MM.1S (cell line): Measurements from ENCODE around the gene ADAMTS19.

Experiments
- DNase-seq: peaks from one replicate; pipeline ENCODE4 v3.0.0-alpha.2; 2015
- H2AFZ ChIP-seq: fragments of 300-600 bp; sonication (generic); 2 replicates; pipeline ENCODE4 v1.6.0; 2016; ENCODE audit warnings: antibody characterized with exemption, low read length
- H3F3A ChIP-seq: fragments of 300-600 bp; sonication (generic); 2 replicates; pipeline ENCODE4 v1.6.1; 2016; ENCODE audit warnings: mild to moderate bottlenecking, antibody characterized with exemption, low read length, moderate library complexity, mixed read lengths; ENCODE audit not compliant: insufficient read depth
- H3K27ac ChIP-seq: fragments of 300-600 bp; sonication (generic); 2 replicates; pipeline ENCODE4 v1.5.1; 2016; ENCODE audit warnings: mild to moderate bottlenecking, low read length
- H3K27me3 ChIP-seq: fragments of 300-600 bp; sonication (generic); replicated peaks from 2 replicates; pipeline ENCODE4 v1.6.0; 2016; ENCODE audit warnings: low read length; ENCODE audit not compliant: insufficient read depth
- H3K36me3 ChIP-seq: fragments of 300-600 bp; sonication (generic); replicated peaks from 2 replicates; pipeline ENCODE4 v1.6.1; 2016; ENCODE audit warnings: mild to moderate bottlenecking, low read length, mixed read lengths; ENCODE audit not compliant: insufficient read depth
- H3K4me1 ChIP-seq: fragments of 300-600 bp; sonication (generic); 2 replicates; pipeline ENCODE4 v1.6.1; 2016; ENCODE audit warnings: low read length, mixed read lengths
- H3K4me2 ChIP-seq: fragments of 300-600 bp; sonication (generic); 2 replicates; pipeline ENCODE4 v1.6.0; 2016; ENCODE audit warnings: low read depth, low read length
- H3K4me3 ChIP-seq: fragments of 300-600 bp; sonication (generic); 2 replicates; pipeline ENCODE4 v1.5.1; 2016; ENCODE audit warnings: low read length, mixed read lengths
- H3K79me2 ChIP-seq: fragments of 300-600 bp; sonication (generic); 2 replicates; pipeline ENCODE4 v1.6.1; 2016; ENCODE audit warnings: mixed run types, low read length, mixed read lengths
- H3K9ac ChIP-seq: fragments of 300-600 bp; sonication (generic); 2 replicates; pipeline ENCODE4 v1.6.1; 2016; ENCODE audit warnings: low read length, mixed read lengths
- H3K9me2 ChIP-seq: fragments of 300-600 bp; sonication (generic); replicated peaks from 2 replicates; pipeline ENCODE4 v1.6.1; 2016; ENCODE audit warnings: mild to moderate bottlenecking, low read length, mixed read lengths; ENCODE audit not compliant: insufficient read depth
- H3K9me3 ChIP-seq: fragments of 300-600 bp; sonication (generic); replicated peaks from 2 replicates; pipeline ENCODE4 v1.6.1; 2016; ENCODE audit warnings: mild to moderate bottlenecking, low read length, mixed read lengths; ENCODE audit not compliant: insufficient read depth
- H4K20me1 ChIP-seq: fragments of 300-600 bp; sonication (generic); 2 replicates; pipeline ENCODE4 v1.6.1; 2016; ENCODE audit warnings: mild to moderate bottlenecking, low read length, moderate library complexity, mixed read lengths; ENCODE audit not compliant: insufficient read depth
- CTCF ChIP-seq: fragments of 300-600 bp; sonication (generic); IDR thresholded peaks from 2 replicates; pipeline ENCODE4 v1.5.1; 2016; ENCODE audit warnings: antibody characterized with exemption, low read length, mixed read lengths
- EZH2 ChIP-seq: fragments of 300-600 bp; sonication (generic); optimal IDR thresholded peaks from 2 replicates; pipeline ENCODE3; 2017; ENCODE audit warnings: low read depth, mild to moderate bottlenecking, antibody characterized with exemption, low read length, mixed read lengths
- EZH2phosphoT487 ChIP-seq: fragments of 300-600 bp; sonication (generic); IDR thresholded peaks from 2 replicates; pipeline ENCODE4 v1.6.1; 2018; ENCODE audit warnings: antibody characterized with exemption, low read length

The ADAMTS19 gene

GRCh38 chr5:129768735-129769134, 308.6 kb downstream of the ADAMTS19 start:
- Histone ChIP-seq H3K27ac (no peak overlapping the region), H3K4me2 (no peak overlapping the region), H3K79me2 (no peaks in the 10 kb centered on the region), H4K20me1 (no peaks in the 10 kb centered on the region), H3F3A (no peaks in the 10 kb centered on the region), H3K9ac (no peak overlapping the region), H3K36me3 (no peaks in the 10 kb centered on the region), H3K9me3 (no peaks in the 10 kb centered on the region), H2AFZ (0 out of 2 replicates have a peak overlapping the region, but pooled peaks have one; percentile 21), H3K4me3 (no peak overlapping the region), H3K9me2 (no peaks in the 10 kb centered on the region), H3K4me1 (no peaks in the 10 kb centered on the region), H3K27me3 (no peaks in the 10 kb centered on the region)
- TF ChIP-seq CTCF (no peak), EZH2phosphoT487 (no peak), EZH2 (no peak)
- peak; percentile 24 for DNase-seq

GRCh38 chr5:129770024-129770820, 310.1 kb downstream of the ADAMTS19 start:
- H3K4me3 ChIP-seq, result no peak overlapping the region
- H2AFZ ChIP-seq, result no peak overlapping the region
- H3K9me2 ChIP-seq, result no peaks in the 10 kb centered on the region
- no peaks in the 10 kb centered on the region for H3F3A ChIP-seq
- no peaks in the 10 kb centered on the region for H3K79me2 ChIP-seq
- DNase-seq, result no peak
- H3K4me1 ChIP-seq, result no peaks in the 10 kb centered on the region
- H4K20me1 ChIP-seq, result no peaks in the 10 kb centered on the region
- H3K36me3 ChIP-seq, result no peaks in the 10 kb centered on the region
- no peaks in the 10 kb centered on the region for H3K27me3 ChIP-seq
- no peaks in the 10 kb centered on the region for H3K9me3 ChIP-seq
- no peak overlapping the region for H3K27ac ChIP-seq
- no peak overlapping the region for H3K9ac ChIP-seq
- H3K4me2 ChIP-seq, result no peak overlapping the region
- no peak for TF ChIP-seq EZH2
- TF ChIP-seq EZH2phosphoT487, result no peak
- TF ChIP-seq CTCF, result no peak

GRCh38 chr5:129771058-129771838, 311.1 kb downstream of the ADAMTS19 start:
- no peaks in the 10 kb centered on the region for H3K4me1 ChIP-seq
- H3K9ac ChIP-seq, result no peak overlapping the region
- H3K36me3 ChIP-seq, result no peaks in the 10 kb centered on the region
- H3K4me2 ChIP-seq, result peak overlapping the region; percentile 55
- peak; percentile 92 for TF ChIP-seq CTCF
- TF ChIP-seq EZH2phosphoT487, result no peak
- H3K27me3 ChIP-seq, result no peaks in the 10 kb centered on the region
- DNase-seq, result peak; percentile 77
- no peaks in the 10 kb centered on the region for H3K9me3 ChIP-seq
- H3K4me3 ChIP-seq, result peak overlapping the region; percentile 46
- H4K20me1 ChIP-seq, result no peaks in the 10 kb centered on the region
- H3K79me2 ChIP-seq, result no peaks in the 10 kb centered on the region
- H3K27ac ChIP-seq, result no peak overlapping the region
- peak overlapping the region; percentile 79 for H2AFZ ChIP-seq
- H3F3A ChIP-seq, result no peaks in the 10 kb centered on the region
- no peaks in the 10 kb centered on the region for H3K9me2 ChIP-seq
